Nephron (organoid): ENCODE data around the gene WDR47.
"Not testable (repeated sequence)": the region's sequence is repeated elsewhere in the genome, so short reads cannot be mapped to it uniquely, and the experiment has no call there.

ENCODE experiments used
- H3K27ac Mint-ChIP-seq, 3 experiments: 2 replicates each; pipeline ENCODE4 v1.8.0; 2020; ENCODE audit warnings: mixed read lengths in 3 of 3, mild to moderate bottlenecking in 2 of 3, moderate library complexity in 1 of 3
- H3K27me3 Mint-ChIP-seq: 2 replicates; pipeline ENCODE4 v1.8.0; 2021; ENCODE audit warnings: low read depth, mild to moderate bottlenecking, moderate library complexity, mixed read lengths
- H3K36me3 Mint-ChIP-seq: 2 replicates; pipeline ENCODE4 v1.8.0; 2020; ENCODE audit warnings: low read depth, mixed read lengths
- H3K4me1 Mint-ChIP-seq: 2 replicates; pipeline ENCODE4 v1.8.0; 2020; ENCODE audit warnings: mixed read lengths
- H3K4me3 Mint-ChIP-seq, 3 experiments: 2 replicates each; pipeline ENCODE4 v1.8.0; 2020; ENCODE audit warnings: mild to moderate bottlenecking in 3 of 3, mixed read lengths in 3 of 3, moderate library complexity in 2 of 3
- H3K9me3 Mint-ChIP-seq: 2 replicates; pipeline ENCODE4 v1.8.0; 2020; ENCODE audit warnings: mixed read lengths
- CTCF ChIP-seq, 3 experiments: fragments of 200-600 bp; sonication (generic); IDR thresholded peaks; one replicate each; pipeline ENCODE4 v1.5.0; 2021; ENCODE audit warnings: antibody characterized with exemption in 3 of 3; ENCODE audit not compliant: unreplicated experiment in 3 of 3

Gene WDR47

GRCh38 chr1:108951242-108951641 is 90.7 kb downstream of the WDR47 start:
- no peak for TF ChIP-seq CTCF (IDR thresholded peaks at IDR 0.05; ENCODE audit: unreplicated experiment in 3 of 3)
- Mint-ChIP-seq H3K27ac (no peak overlapping the region), H3K4me1 (peaks cover 9% of the 10 kb centered on the region), H3K27me3 (no peaks in the 10 kb centered on the region), H3K4me3 (no peak overlapping the region), H3K9me3 (no peaks in the 10 kb centered on the region), H3K36me3 (peaks cover 34% of the 10 kb centered on the region)

DNA sequence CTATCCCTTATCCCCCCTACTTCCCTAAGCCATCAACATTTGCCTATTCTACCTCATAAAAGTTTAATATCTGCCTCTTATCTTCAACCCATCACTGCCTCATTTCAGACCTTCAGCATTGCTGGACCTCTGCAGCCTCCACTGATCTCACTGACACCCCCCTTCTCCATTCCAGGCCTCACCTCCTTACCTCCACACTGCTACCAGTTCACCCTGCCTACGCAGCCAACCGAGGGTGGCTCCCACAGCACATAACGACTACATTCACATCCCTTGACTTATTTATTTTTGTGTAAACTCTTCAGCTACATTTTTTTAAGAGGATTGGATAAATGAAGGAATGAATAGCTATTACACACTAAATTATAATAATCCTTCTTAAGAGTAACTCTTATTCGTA is 92.9 kb downstream of the WDR47 start:
- Mint-ChIP-seq H3K4me1 (peaks cover 5% of the 10 kb centered on the region), H3K9me3 (no peaks in the 10 kb centered on the region), H3K27me3 (no peaks in the 10 kb centered on the region), H3K4me3 (no peak overlapping the region), H3K27ac (peak overlapping the region in 2 of 3 experiments; percentile 5 to 50), H3K36me3 (peaks cover 23% of the 10 kb centered on the region)
- no peak for TF ChIP-seq CTCF (IDR thresholded peaks at IDR 0.05; ENCODE audit: unreplicated experiment in 3 of 3)

DNA sequence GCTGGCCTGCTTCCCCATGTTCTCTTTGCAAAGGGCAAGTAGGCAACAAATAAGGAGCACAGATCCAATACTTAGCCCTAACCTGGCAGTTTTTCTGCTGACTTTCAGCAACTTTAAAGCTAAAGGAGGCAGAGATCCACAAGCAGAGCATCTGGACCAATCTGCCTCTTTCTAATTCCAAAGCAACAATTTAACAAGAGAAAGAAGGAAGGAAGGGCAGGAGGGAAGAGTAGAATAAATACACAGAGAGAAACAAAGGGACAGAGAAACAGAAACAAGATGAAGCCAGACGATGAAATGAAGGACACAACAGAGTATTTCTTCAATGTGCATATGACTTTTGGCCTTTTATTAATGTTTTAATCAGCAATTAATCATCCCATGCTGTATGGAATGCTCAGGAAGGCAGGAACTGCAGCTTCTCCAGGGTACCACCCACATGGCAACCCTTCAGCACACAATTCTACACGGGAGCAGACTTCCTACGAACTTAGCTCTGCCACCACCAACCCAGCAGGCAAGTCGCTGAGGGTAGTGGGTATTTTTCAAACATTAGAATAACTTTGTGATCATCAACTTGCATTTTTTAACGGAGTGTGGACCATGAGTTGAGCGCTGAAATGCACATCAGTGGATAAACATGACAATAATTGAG is 93.9 kb downstream of the WDR47 start:
- Mint-ChIP-seq H3K27me3 (no peaks in the 10 kb centered on the region), H3K4me1 (peaks cover 5% of the 10 kb centered on the region), H3K4me3 (peak overlapping the region in 2 of 3 experiments; percentile 46 to 57), H3K9me3 (no peaks in the 10 kb centered on the region), H3K36me3 (peaks cover 25% of the 10 kb centered on the region), H3K27ac (peak overlapping the region; percentile 13 to 69 (median 46))
- TF ChIP-seq CTCF (IDR thresholded peaks at IDR 0.05; ENCODE audit: unreplicated experiment in 3 of 3) = no peak

GRCh38 chr1:108936170-108936569 is 105.7 kb downstream of the WDR47 start:
- Mint-ChIP-seq H3K27ac (no peak overlapping the region), H3K36me3 (peaks cover 58% of the 10 kb centered on the region), H3K4me1 (no peaks in the 10 kb centered on the region), H3K9me3 (no peaks in the 10 kb centered on the region), H3K27me3 (no peaks in the 10 kb centered on the region), H3K4me3 (no peak overlapping the region)
- TF ChIP-seq CTCF (IDR thresholded peaks at IDR 0.05; ENCODE audit: unreplicated experiment in 3 of 3) = no peak

GRCh38 chr1:108933944-108934343 is 108.0 kb downstream of the WDR47 start:
- Mint-ChIP-seq H3K4me1 (no peaks in the 10 kb centered on the region), H3K27ac (no peak overlapping the region), H3K27me3 (no peaks in the 10 kb centered on the region), H3K36me3 (peaks cover 67% of the 10 kb centered on the region), H3K9me3 (no peaks in the 10 kb centered on the region), H3K4me3 (no peak overlapping the region)
- TF ChIP-seq CTCF (IDR thresholded peaks at IDR 0.05; ENCODE audit: unreplicated experiment in 3 of 3) = no peak

GRCh38 chr1:108927565-108927964 is 114.3 kb downstream of the WDR47 start:
- H3K27ac Mint-ChIP-seq, H3K4me3 Mint-ChIP-seq: not testable (repeated sequence)
- H3K36me3 Mint-ChIP-seq = peaks cover 34% of the 10 kb centered on the region

More at GRCh38 chr1:108927565-108927964, 114.3 kb downstream of the WDR47 start:
- not testable (repeated sequence) for H3K27me3 Mint-ChIP-seq, H3K4me1 Mint-ChIP-seq, H3K9me3 Mint-ChIP-seq
